ENCODE data around the gene CEBPZ. TPM values are rescaled to one million over a fixed set of nuclear protein-coding genes. Genes with fewer than 3 reads are reported as not detected.

CEBPZ gene
- total and polyA plus RNA-seq, 10 of the 15 experiments (the other 5 are each of a cell fraction or from before 2014, with no cell fraction given): 29.4 to 89.2 (median 49.5) TPM

DNA sequence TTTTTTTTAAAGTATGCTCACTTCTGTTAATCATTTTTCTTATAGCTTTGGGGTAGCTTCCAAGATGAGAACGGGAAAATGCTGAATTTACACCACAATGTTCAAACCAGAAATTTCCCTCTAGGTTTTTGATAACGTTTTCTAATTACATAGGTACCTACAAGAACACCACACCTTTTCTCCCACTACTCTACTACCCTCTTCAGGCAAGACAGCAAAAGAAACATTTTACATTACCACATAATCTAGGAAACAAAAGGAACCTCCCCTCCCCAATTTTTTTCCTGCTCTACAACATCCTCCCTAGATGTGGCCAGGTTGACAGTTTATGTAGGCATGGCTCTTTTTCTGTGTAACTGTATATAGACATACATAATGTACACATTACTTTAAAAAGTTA is 32.4 kb upstream of the CEBPZ start:
- intact Hi-C loops (cut with micrococcal nuclease; ENCODE audit: unreplicated experiment) (no loop called here), in situ Hi-C loops (cut with MboI) (no loop called here)
- no TSS peak for BruUV-seq (replicated peaks)
- 92% methylated on average over 2 of the region's 2 CpGs for WGBS (ENCODE audit: insufficient coverage, insufficient replicate concordance, low lambda C conversion rate, missing lambda C conversion rate)
- Histone ChIP-seq H3K36me3 (ENCODE audit: control insufficient read depth in 2 of 2, insufficient read depth in 2 of 2, low read length in 1 of 2) (no peaks in the 10 kb centered on the region), H3K4me3 (no peak overlapping the region), H3K4me2 (ENCODE audit: control insufficient read depth, insufficient read depth) (no peak overlapping the region), H2AFZ (ENCODE audit: control insufficient read depth, low read depth, low read length) (no peak overlapping the region), H3K4me1 (ENCODE audit: control insufficient read depth, insufficient read depth, low read length) (no peaks in the 10 kb centered on the region), H4K20me1 (ENCODE audit: control insufficient read depth, insufficient read depth) (no peaks in the 10 kb centered on the region), H3K27ac (ENCODE audit: control insufficient read depth, insufficient read depth) (no peak overlapping the region), H3K9ac (ENCODE audit: control insufficient read depth, insufficient read depth, low read length) (no peak overlapping the region), H3K9me3 (replicated peaks; ENCODE audit: control insufficient read depth, insufficient read depth, low read length) (no peaks in the 10 kb centered on the region), H3K79me2 (ENCODE audit: control insufficient read depth, insufficient read depth, low read length) (no peaks in the 10 kb centered on the region), H3K27me3 (replicated peaks in 1 of 2; ENCODE audit: control insufficient read depth in 2 of 2, insufficient read depth in 2 of 2, low read length in 1 of 2) (no peaks in the 10 kb centered on the region)
- ChIA-PET SMC1A (ENCODE audit: uncharacterized antibody, unreplicated experiment) (interaction anchor here (2.1 to 2.4 kb wide), 2 partner anchors 9 to 95 kb away, joined by 4 to 10 read pairs; no protein-coding TSS in a partner anchor), RAD21 (ENCODE audit: unreplicated experiment) (no interaction called here), POLR2A (interaction anchor here (1.2 kb wide), 1 partner anchor 15 kb away, joined by 3 read pairs; no protein-coding TSS in a partner anchor), CTCF (interaction anchor here (1.6 to 3.3 kb wide), 2 partner anchors 84 to 95 kb away, joined by 3 to 10 read pairs; no protein-coding TSS in a partner anchor)
- DNase-seq (ENCODE audit: low read depth, low spot score) (no peak), ATAC-seq (no peak), FAIRE-seq (no peak)
- TF ChIP-seq RAD21 (IDR thresholded peaks at IDR 0.05; ENCODE audit: insufficient read depth, low read depth, low read length): 0 out of 2 replicates have a peak, but pooled peaks have one; percentile 9
- TF ChIP-seq SMC3 (IDR thresholded peaks at IDR 0.05; ENCODE audit: borderline replicate concordance, low read length): no peak

DNA sequence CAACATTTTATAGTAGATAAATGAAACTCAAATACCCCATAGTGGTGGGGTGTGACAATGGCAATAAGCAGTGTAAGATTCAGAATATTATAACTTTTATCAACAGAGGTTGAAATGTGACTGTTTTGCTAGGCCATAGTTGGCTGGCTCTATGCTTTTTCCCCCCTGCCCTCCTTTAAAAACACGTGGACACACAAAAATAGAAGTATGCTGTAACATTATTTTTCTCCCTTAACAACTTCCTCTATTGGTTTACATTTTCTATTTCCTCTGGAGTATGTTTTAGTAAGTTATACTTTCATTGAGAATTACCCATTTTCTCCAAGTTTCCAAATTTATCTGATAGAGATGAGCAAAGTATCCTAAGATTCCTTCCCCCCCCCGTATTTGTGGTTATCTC is 31.1 kb upstream of the CEBPZ start:
- ATAC-seq (no peak), DNase-seq (ENCODE audit: low read depth, low spot score) (no peak), FAIRE-seq (no peak)
- Histone ChIP-seq H3K36me3 (ENCODE audit: control insufficient read depth in 2 of 2, insufficient read depth in 2 of 2, low read length in 1 of 2) (no peaks in the 10 kb centered on the region), H3K79me2 (ENCODE audit: control insufficient read depth, insufficient read depth, low read length) (no peaks in the 10 kb centered on the region), H3K9me3 (replicated peaks; ENCODE audit: control insufficient read depth, insufficient read depth, low read length) (no peaks in the 10 kb centered on the region), H3K4me2 (ENCODE audit: control insufficient read depth, insufficient read depth) (no peak overlapping the region), H3K9ac (ENCODE audit: control insufficient read depth, insufficient read depth, low read length) (no peak overlapping the region), H3K27ac (ENCODE audit: control insufficient read depth, insufficient read depth) (no peak overlapping the region), H3K27me3 (replicated peaks in 1 of 2; ENCODE audit: control insufficient read depth in 2 of 2, insufficient read depth in 2 of 2, low read length in 1 of 2) (no peaks in the 10 kb centered on the region), H3K4me3 (no peak overlapping the region), H3K4me1 (ENCODE audit: control insufficient read depth, insufficient read depth, low read length) (no peaks in the 10 kb centered on the region), H2AFZ (ENCODE audit: control insufficient read depth, low read depth, low read length) (no peak overlapping the region), H4K20me1 (ENCODE audit: control insufficient read depth, insufficient read depth) (no peaks in the 10 kb centered on the region)
- BruUV-seq (replicated peaks): no TSS peak
- 17% methylated on average over 2 of the region's 2 CpGs for WGBS (ENCODE audit: insufficient coverage, insufficient replicate concordance, low lambda C conversion rate, missing lambda C conversion rate)
- in situ Hi-C loops (cut with MboI) (no loop called here), intact Hi-C loops (cut with micrococcal nuclease; ENCODE audit: unreplicated experiment) (no loop called here)
- POLR2A ChIA-PET: no interaction called here
- RAD21 ChIA-PET (ENCODE audit: unreplicated experiment): interaction anchor here (0.6 kb wide), 1 partner anchor 1451 kb away, joined by 3 read pairs; no protein-coding TSS in a partner anchor
- TF ChIP-seq NR2F1 (conservative IDR thresholded peaks at IDR 0.05) (no peak), RCOR1 (conservative IDR thresholded peaks at IDR 0.05; ENCODE audit: low read depth, low read length) (no peak), WRNIP1 (IDR thresholded peaks at IDR 0.05; ENCODE audit: borderline replicate concordance, low read depth, low read length) (no peak), POU2F2 (IDR thresholded peaks at IDR 0.05; ENCODE audit: borderline replicate concordance, low read depth, low read length) (no peak), POLR2AphosphoS2 (IDR thresholded peaks at IDR 0.05; ENCODE audit: low read depth, low read length) (no peak), JUND (IDR thresholded peaks at IDR 0.05; ENCODE audit: low read depth, low read length) (no peak)
- TF ChIP-seq, protein P1, sequence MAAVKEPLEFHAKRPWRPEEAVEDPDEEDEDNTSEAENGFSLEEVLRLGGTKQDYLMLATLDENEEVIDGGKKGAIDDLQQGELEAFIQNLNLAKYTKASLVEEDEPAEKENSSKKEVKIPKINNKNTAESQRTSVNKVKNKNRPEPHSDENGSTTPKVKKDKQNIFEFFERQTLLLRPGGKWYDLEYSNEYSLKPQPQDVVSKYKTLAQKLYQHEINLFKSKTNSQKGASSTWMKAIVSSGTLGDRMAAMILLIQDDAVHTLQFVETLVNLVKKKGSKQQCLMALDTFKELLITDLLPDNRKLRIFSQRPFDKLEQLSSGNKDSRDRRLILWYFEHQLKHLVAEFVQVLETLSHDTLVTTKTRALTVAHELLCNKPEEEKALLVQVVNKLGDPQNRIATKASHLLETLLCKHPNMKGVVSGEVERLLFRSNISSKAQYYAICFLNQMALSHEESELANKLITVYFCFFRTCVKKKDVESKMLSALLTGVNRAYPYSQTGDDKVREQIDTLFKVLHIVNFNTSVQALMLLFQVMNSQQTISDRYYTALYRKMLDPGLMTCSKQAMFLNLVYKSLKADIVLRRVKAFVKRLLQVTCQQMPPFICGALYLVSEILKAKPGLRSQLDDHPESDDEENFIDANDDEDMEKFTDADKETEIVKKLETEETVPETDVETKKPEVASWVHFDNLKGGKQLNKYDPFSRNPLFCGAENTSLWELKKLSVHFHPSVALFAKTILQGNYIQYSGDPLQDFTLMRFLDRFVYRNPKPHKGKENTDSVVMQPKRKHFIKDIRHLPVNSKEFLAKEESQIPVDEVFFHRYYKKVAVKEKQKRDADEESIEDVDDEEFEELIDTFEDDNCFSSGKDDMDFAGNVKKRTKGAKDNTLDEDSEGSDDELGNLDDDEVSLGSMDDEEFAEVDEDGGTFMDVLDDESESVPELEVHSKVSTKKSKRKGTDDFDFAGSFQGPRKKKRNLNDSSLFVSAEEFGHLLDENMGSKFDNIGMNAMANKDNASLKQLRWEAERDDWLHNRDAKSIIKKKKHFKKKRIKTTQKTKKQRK (IDR thresholded peaks at IDR 0.05; ENCODE audit: low read depth, low read length): no peak
- SMC1A ChIA-PET (ENCODE audit: uncharacterized antibody, unreplicated experiment): interaction anchor here (2.1 kb wide), 1 partner anchor 10 kb away, joined by 4 read pairs; no protein-coding TSS in a partner anchor
- CTCF ChIA-PET: interaction anchor here (1.2 kb wide), 1 partner anchor 21 kb away, joined by 3 read pairs; no protein-coding TSS in a partner anchor
